Adrenal gland (tissue), 19 donors: ENCODE results near the gene PAX5. TPM values are rescaled to one million over a fixed set of nuclear protein-coding genes. Genes with fewer than 3 reads are reported as not detected.
A peak's percentile ranks its signal among the peaks of the same experiment; 100 is the strongest.
"Not testable (repeated sequence)": the region's sequence is repeated elsewhere in the genome, so short reads cannot be mapped to it uniquely, and the experiment has no call there.

Experiments
- DNase-seq, 7 donors: peaks; one replicate each; pipeline ENCODE4 v3.0.0-alpha.2; 2019 to 2020
- H3K27ac ChIP-seq, 5 donors: fragments of 200-600 bp; sonication (generic) in 4 of 5; 1 replicate in 3 of 5; 2 replicates in 2 of 5; pipeline versions ENCODE4 v1.5.1 to v1.8.0; 2016 to 2020; ENCODE audit warnings: mild to moderate bottlenecking in 1 of 5
- H3K27me3 ChIP-seq: fragments of 200-600 bp; 2 replicates; pipeline ENCODE4 v1.8.0; 2021
- H3K36me3 ChIP-seq, 2 donors: fragments of 200-600 bp; replicated peaks in 1 of 2; 1 replicate in 1 of 2; 2 replicates in 1 of 2; pipeline versions ENCODE4 v1.5.1 to v1.8.0; 2018 to 2022
- H3K4me1 ChIP-seq, 2 donors: fragments of 200-600 bp; replicated peaks in 1 of 2; 1 replicate in 1 of 2; 2 replicates in 1 of 2; pipeline versions ENCODE4 v1.5.1 to v1.8.0; 2018 to 2021
- H3K4me3 ChIP-seq, 4 donors: fragments of 200-600 bp; sonication (generic) in 3 of 4; one replicate each; pipeline ENCODE4 v1.5.1; 2016 to 2018
- H3K9me3 ChIP-seq, 3 donors: fragments of 200-600 bp; sonication (generic) in 1 of 3; replicated peaks in 1 of 3; 1 replicate in 2 of 3; 2 replicates in 1 of 3; pipeline versions ENCODE4 v1.5.1 to v1.8.0; 2016 to 2021
- CTCF ChIP-seq, 6 experiments: fragments of 450-650 bp in 4 of 6; fragments of 200-600 bp in 2 of 6; sonication (generic) in 1 of 6; IDR thresholded peaks; 1 replicate in 5 of 6; 2 replicates in 1 of 6; pipeline versions ENCODE4 v1.5.1 to v1.8.0; 2016 to 2021; ENCODE audit warnings: antibody characterized with exemption in 6 of 6, mild to moderate bottlenecking in 2 of 6, moderate library complexity in 1 of 6
- POLR2A ChIP-seq, 2 donors: fragments of 450-650 bp; IDR thresholded peaks; one replicate each; pipeline ENCODE4 v1.6.1; 2017; ENCODE audit warnings: antibody characterized with exemption in 2 of 2, mild to moderate bottlenecking in 2 of 2, moderate library complexity in 1 of 2
- WGBS, 4 donors: extraction: QIAGEN DNeasy Blood & Tissue Kit in 2 of 4; methylation state at CpG; one replicate each; pipeline versions ENCODE4 v1.1.5 to v1.1.7; 2013 to 2017; 5-methylcytosine and 5-hydroxymethylcytosine counted together
- intact Hi-C, 2 donors: fragments of 100-400 bp; cut with DNase I; formaldehyde crosslinking; loops; one replicate each; pipeline versions ENCODE4 v1.14.1 to v1.15.0; 2022 to 2023
- long read RNA-seq, 10 donors: library from polyadenylated mRNA in 3 of 10; unstranded in 2 of 10; stranded (forward) in 1 of 10; transcript quantifications; one replicate each; pipeline ENCODE4 v2.0.0 and lab custom pipeline, GENCODE V29; 2021 to 2026
- polyA plus RNA-seq, 3 donors: library from polyadenylated mRNA; stranded (reverse); fragments of 200-250 nt in 2 of 3; fragments of 350-450 nt in 1 of 3; fragmentation: Illumina TruSeq in 1 of 3; extraction: RNeasy Lipid Tissue Mini Kit (QIAGEN cat#74804) in 1 of 3; gene quantifications; one replicate each; pipeline ENCODE4 v1.2.3, GENCODE V29; 2013 to 2014
- total RNA-seq, 9 donors: library from RNA; depleted of rRNA in 4 of 9; stranded (reverse); fragments of >200 nt in 4 of 9; fragments of 120-200 nt in 1 of 9; fragmentation: NEBNext Ultra II Directional in 1 of 9; extraction: Animal tissue kit (Norgen Biotek cat#: 25700) in 1 of 9; gene quantifications; one replicate each; pipeline versions ENCODE4 v1.1.0 to v1.2.4, GENCODE V29; 2013 to 2023
- donor health status: healthy with polysubstance abuse.
- donor health status: Bipolar disorder and iron deficiency.
- donor health status: DM: yes; HTN: yes; CAD: no.
- donor health status: DM: no; HTN: no; CAD: no.
- donor health status: DM: no; HTN: no; CAD: no.
- donor health status: DM: yes; HTN: yes; CAD: no.

Gene PAX5
- total RNA-seq (under 1 TPM in 4 of 9 donors, not detected in 5; 0.06 to 0.22 (median 0.15) TPM), polyA plus RNA-seq (under 1 TPM in 2 of 3 donors, not detected in 1; under 0.01 to 0.07 TPM)
- long read RNA-seq, donor 1 = 0 reads
- long read RNA-seq, donor 2 = 0 reads
- long read RNA-seq, donor 3 = 0 reads
- long read RNA-seq, donor 4 = 0 reads
- long read RNA-seq, donor 5 = 0 reads
- long read RNA-seq, donor 6 = 0 reads
- long read RNA-seq, donor 7 = 0 reads
- long read RNA-seq, donor 8 = 0 reads
- long read RNA-seq, donor 9 = 0 reads
- long read RNA-seq, donor 10 = 0 reads

GRCh38 chr9:37033682-37034304 lies at the start of gene PAX5:
Gene PAX5, minus strand, starts transcription at chr9:37034268. Its CDS starts 237 bp downstream, at chr9:37034031.
- peaks cover 14 to 40% of the 10 kb centered on the region in 2 donors for H3K4me1 ChIP-seq
- intact Hi-C loops = no loop called here
- 22 to 26% (median 25%) methylated on average over 27 of the region's 27 CpGs for WGBS, 4 donors
- peak within 1 kb of the TSS in 1 of 4 donors; percentile 32 for H3K4me3 ChIP-seq
- TF ChIP-seq POLR2A (IDR thresholded peaks at IDR 0.05) (no peak), CTCF (IDR thresholded peaks at IDR 0.05) (no peak)
- H3K27ac ChIP-seq = no peak within 1 kb of the TSS
- peaks cover 93% of the 10 kb centered on the region for H3K27me3 ChIP-seq
- no peaks in the 10 kb centered on the region for H3K36me3 ChIP-seq
- no peaks in the 10 kb centered on the region for H3K9me3 ChIP-seq
- no peak for DNase-seq

GRCh38 chr9:37083654-37084053 lies 49.6 kb upstream of the PAX5 start:
- no peak for TF ChIP-seq CTCF (IDR thresholded peaks at IDR 0.05)
- no peak for TF ChIP-seq POLR2A (IDR thresholded peaks at IDR 0.05)
- Histone ChIP-seq H3K27ac (peak overlapping the region in 1 of 5 donors; percentile 58), H3K36me3 (peaks cover 0 to 11% of the 10 kb centered on the region in 2 donors), H3K4me3 (no peak overlapping the region), H3K9me3 (no peaks in the 10 kb centered on the region), H3K27me3 (no peaks in the 10 kb centered on the region), H3K4me1 (peaks cover 23 to 55% of the 10 kb centered on the region in 2 donors)
- no peak for DNase-seq
- intact Hi-C loops = no loop called here

GRCh38 chr9:37082214-37082765 lies 48.2 kb upstream of the PAX5 start:
- intact Hi-C loops = no loop called here
- no peak for DNase-seq
- peaks cover 23 to 55% of the 10 kb centered on the region in 2 donors for H3K4me1 ChIP-seq
- H3K9me3 ChIP-seq = no peaks in the 10 kb centered on the region
- peaks cover 0 to 5% of the 10 kb centered on the region in 2 donors for H3K36me3 ChIP-seq
- no peak for TF ChIP-seq POLR2A (IDR thresholded peaks at IDR 0.05)
- no peak for TF ChIP-seq CTCF (IDR thresholded peaks at IDR 0.05)
- 55 to 61% (median 59%) methylated on average over 4 of the region's 4 CpGs for WGBS, 4 donors
- H3K27ac ChIP-seq = peak overlapping the region in 2 of 5 donors; percentile 4 to 50
- H3K27me3 ChIP-seq = no peaks in the 10 kb centered on the region
- H3K4me3 ChIP-seq = no peak overlapping the region

- Histone ChIP-seq H3K4me1 (peaks cover 23 to 55% of the 10 kb centered on the region in 2 donors), H3K27ac (peak overlapping the region in 1 of 5 donors; percentile 4)
- intact Hi-C loops, H3K9me3 ChIP-seq, H3K4me3 ChIP-seq, H3K27me3 ChIP-seq, DNase-seq, H3K36me3 ChIP-seq: not testable (repeated sequence)
- WGBS, 4 donors = 97 to 98% (median 98%) methylated on average over 20 of the region's 20 CpGs
Measured at GRCh38 chr9:37081507-37081906, 47.4 kb upstream of the PAX5 start.

- WGBS, 4 donors = 1 to 2% (median 1%) methylated on average over 12 to 32 of the region's 32 CpGs
- peak in 6 of 7 donors; percentile 46 to 72 (median 60) for DNase-seq
- intact Hi-C loops, H3K36me3 ChIP-seq, H3K27me3 ChIP-seq, H3K9me3 ChIP-seq: not testable (repeated sequence)
- Histone ChIP-seq H3K4me3 (peak overlapping the region; percentile 58 to 92 (median 84)), H3K4me1 (peaks cover 23 to 47% of the 10 kb centered on the region in 2 donors), H3K27ac (peak overlapping the region; percentile 78 to 95 (median 93))
Measured at GRCh38 chr9:37080165-37080628, 46.1 kb upstream of the PAX5 start.
